HG02973 (cell line): Measurements from ENCODE around the gene ANXA7.

Source experiments
- ATAC-seq: cut with Tn5 transposase; IDR thresholded peaks from one replicate; pipeline ENCODE4 v1.9.1; 2021; ENCODE audit warnings: moderate library complexity; ENCODE audit not compliant: unreplicated experiment

Gene ANXA7

DNA sequence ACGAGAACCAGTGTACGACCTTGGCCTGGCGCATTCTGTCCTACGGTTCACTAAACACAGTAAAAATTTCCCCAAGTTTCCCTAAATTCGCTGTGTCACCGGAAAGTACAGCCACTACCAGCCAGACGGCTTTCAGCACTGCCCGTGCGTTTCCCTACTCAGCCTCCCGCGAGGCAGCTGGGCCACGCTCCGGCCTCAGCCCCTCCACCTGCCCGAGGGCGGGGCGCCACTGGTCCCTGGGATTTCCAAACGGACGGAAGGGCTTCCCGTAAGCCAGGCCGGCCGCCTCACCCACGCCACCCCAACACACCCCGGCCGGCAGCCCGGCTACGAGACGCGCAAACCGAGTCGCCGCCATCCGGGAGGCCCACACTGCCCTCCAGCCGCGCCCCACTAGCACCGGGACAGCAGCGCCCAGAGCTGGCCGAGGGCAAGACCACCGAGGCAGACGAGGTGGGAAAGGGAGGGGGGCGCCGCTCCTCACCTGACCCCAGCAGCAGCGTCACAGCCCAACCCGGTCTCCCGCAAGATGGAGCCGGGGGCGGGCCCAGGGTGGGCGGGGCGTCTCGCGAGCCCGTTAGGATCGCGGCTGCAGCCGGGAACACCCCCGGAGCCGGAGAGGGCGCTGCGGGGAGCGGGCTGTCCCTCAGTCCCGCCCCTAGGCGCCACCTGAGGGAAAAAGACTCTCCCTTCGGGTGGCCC is at the start of gene ANXA7:
ANXA7 (minus strand) TSS at position 531 of the 702 bp plus-strand sequence. CDS start 13,202 bp downstream, outside the sequence.
- peak; percentile 86 for ATAC-seq

DNA sequence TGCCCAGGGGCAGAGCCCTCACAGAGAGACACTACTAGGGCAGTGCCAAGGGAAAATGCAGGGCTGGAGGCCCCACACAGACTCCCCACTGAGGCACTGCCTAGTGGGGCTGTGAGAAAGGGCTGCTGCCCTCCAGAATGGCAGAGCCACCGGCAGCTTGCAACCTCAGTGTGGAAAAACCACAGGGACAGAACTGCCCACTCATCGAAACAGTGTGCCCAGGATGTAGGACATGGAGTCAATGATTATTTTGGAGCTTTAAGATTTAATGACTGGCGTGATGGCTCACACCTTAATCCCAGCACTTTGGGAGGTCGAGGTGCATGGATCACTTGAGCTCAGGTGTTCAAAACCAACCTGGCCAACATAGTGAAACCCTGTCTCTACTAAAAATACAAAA is 47.0 kb upstream of the ANXA7 start:
- no peak for ATAC-seq

DNA sequence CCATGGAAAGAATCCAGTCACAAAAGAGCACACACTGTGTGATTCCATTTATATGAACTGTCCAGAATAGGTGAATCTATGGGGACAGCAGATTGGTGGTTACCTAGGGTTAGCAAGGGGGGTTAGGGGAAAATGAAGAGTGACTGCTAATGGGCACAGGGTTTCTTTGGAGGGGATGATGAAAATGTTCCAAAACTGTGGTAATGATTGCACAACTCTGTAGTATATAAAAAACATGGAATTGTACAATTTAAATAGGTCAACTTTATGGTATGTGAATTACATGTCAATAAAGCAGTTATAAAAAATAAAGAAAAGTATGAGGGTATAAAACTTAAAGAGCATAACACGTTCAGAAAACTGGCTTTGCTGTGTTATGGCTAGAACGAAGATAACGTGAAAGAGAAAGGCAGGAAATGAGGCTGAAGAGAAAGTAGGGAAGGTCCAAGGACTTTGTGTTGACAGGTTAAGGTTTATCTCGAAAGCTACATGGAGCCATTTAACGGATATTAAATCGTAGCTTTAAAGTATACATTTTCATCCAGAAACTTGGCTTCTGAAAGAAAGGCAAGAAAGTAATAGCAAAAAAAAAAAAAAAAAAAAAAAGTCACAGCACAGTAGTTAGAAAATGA is 45.9 kb upstream of the ANXA7 start:
- no peak for ATAC-seq

DNA sequence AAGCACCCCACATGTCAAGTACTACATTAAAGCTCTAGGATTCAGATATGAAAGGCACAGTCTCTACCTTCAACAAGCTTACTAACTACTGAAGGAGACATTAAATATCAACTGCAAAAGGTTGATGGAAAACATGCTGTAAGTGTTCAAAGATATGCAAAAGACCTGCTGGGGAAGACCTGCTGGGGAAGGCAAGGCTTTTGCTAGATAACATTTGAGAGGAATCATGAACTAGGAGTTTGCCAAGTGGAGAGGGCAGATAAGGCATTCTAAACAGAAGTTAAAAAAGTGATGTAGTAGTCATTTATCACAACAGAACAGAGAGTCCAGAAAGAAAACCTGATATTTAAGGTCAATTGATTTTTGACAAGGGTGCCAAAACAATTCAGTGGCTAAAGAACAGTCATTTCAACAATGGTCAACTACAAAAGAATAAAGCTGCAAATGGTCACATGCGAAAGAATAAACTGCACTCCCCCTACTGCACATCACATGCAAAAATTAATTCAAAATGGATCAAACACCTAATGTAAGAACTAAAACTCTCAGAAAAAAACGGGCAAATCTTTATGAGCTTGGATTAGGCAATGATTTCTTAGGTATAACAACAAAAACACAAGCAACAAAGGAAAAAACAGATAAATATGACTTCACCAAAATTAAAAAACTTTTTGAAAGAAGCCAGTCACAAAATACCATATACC is 42.5 kb upstream of the ANXA7 start:
- ATAC-seq = no peak

DNA sequence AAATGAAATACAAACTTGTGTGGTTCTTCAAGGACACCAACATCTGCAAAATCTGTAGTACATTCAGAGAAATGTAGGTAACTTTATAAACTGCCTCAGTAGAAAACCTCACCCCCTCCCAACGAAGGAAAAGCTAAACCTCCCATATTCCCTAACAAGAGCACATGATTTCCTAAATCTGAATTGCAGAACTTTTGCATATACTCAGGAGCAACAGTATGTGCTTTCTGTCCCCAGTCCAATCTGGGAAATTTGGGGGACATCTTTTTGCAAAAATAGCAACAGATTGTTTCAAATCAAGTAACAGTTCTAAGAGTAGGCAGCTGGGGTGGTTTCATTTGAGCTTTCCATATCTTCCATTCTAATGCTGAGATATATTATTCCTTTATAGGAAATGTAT is 35.3 kb upstream of the ANXA7 start:
- ATAC-seq = no peak

DNA sequence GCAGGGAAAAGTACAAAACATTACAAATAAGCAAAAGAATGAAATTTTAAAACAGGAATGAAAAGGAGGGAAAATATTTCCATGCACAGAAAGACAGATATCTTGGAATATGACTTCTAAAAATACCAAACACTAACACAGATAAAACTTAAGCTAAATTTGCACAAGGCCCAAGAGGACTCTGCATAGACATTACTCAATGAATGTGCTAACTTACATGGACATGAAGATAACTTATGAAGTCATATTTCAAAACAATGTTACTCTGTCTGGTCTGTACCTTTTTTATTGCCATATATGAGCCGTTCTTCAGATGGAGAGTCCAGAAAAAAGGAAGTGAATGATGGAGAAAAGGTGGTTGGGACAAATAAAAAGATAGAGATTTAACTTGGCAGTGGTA is 34.5 kb upstream of the ANXA7 start:
- ATAC-seq = no peak

DNA sequence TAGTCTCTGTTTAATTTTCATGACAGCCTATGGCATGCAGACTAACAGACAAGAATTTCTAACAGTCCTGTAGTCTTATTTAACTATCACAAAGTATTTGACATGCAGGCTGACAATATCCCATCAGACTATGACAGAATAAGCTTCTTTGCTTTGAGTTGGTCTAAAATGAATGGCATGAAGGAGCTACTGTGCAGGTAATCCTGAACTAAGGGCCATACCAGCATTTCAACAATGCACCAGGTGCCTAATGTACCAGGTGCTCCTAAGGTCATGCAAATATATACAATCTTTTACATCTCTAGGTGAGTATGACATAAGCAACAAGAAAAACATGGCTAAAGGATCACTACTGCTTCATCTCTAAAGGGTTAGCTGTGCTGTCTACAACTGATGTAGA is 33.1 kb upstream of the ANXA7 start:
- ATAC-seq = no peak

DNA sequence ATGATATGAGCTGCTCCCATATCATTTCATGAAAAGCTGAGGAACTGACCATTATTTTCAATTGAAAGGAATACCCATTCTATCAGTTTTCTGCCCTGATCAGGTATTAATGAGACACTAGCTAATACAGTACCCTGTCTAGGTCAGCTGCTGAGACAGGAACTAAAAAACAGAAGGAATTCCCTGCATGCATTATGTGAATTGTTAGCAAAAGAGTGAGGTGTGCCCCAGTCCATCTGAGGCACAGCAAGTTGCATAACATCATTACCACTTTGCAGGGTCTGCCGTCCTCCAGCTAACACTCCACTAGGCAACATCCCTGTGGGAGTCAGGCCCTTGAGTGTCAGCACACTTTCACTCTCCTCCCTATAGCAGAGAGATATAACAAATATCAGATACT is 30.6 kb upstream of the ANXA7 start:
- no peak for ATAC-seq

DNA sequence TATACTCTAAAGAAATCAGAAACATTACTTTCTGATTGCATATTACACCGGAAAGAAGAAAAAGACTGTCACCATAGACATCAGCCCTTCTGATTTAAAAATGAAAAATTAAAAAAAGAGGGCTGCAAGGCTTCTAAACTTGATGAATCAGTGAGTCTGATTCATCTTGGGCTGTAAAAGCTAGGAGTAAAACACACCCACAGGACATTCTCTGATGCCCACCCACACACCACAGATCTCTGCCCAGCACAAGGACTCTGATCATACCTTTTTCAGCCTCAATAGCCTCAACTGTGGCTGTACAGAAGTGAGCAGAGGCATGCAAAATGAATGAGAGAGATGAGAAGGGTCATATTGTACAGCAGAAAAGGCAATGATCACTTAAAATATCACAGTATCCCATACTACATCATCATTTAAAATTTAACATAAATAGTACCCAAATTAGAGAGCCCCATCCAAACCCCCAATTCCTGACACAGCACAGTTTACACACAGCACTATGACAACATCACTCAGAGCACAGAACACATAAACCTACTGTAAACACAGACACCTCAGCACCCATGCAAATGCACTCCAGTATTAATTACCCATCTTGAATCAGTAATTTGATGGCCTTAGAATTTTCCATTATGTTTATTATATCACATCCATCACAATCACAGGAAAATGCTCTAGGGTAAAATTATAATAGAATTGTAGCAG is 25.9 kb upstream of the ANXA7 start:
- no peak for ATAC-seq

DNA sequence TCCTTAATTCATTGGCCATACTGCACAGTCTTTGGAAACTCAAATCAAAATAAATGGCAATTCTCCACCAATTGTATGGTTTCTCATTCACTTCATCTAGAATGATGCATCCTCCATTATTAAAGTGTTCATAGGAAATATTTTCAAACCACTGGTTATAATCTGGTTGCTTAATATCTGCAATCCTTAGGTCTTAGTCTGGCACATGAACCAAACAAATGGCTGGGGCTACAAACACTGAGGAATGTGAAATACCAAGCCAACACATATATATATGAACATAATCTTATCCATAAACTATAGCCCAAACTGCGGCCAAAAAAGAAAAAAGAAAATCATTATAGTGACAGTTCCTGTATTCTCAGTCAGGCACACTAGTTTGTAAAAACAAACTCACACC is 25.2 kb upstream of the ANXA7 start:
- ATAC-seq = no peak

DNA sequence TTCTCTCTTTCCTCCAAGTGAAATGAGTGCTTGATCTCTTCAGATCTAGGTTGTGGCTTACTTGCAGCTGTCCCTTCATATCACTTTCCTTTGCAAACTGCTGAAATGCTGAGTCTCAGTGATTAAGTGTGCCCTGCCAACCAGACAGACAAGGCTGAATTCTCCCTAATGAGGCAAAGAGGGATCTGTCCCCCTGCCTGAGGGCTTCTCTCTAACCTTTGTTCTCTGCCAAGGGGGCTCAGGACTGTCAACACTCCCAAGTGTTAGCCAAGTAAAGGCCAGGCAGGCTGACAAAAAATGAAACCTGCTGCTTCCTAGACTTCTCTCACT is 19.6 kb upstream of the ANXA7 start, which contains the start of gene MSS51:
MSS51 (minus strand) TSS at position 24 of the 330 bp plus-strand sequence. CDS start 5,277 bp downstream, outside the sequence.
- ATAC-seq = no peak

DNA sequence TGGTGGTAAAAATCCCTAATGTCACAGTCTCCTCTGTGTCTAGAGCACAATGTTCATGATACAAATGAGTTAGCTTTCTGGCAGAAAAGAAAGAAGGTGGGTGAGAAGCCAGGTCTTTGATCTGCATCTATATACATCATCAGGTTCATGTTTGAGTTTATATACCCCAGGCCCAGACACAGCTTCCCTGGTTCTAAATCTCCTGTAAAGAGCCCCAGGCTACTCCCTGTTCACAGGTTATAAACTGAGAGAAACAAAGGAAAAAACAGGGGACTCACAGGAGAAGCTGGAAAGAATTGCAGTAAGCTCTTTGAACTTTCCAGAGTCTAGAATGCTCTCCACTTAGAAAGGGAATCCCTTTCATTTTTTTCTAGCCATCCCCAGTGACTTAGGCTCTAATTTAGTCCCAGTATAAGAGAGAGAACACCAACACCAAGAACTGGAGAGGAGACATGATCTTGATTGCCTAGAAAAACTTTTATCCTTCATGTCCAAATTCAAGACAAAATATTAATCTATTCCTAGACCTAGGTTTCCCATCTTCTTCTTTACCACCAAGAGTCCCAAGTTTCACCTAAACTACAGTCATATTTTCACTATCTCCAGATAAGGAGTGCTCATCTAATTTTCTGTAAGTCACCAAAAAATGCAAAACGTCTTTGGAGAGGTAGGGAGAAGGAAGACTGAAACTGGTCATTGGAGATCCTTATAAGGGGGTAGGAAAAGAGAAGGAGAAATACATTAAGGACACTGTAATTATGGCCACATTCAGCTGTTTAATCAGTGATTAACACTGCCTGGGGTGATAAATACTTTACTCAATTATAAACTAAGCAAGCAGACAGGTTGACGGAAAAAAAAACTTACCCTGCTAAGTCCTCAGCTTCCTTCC is 19.0 kb upstream of the ANXA7 start:
- ATAC-seq = no peak

DNA sequence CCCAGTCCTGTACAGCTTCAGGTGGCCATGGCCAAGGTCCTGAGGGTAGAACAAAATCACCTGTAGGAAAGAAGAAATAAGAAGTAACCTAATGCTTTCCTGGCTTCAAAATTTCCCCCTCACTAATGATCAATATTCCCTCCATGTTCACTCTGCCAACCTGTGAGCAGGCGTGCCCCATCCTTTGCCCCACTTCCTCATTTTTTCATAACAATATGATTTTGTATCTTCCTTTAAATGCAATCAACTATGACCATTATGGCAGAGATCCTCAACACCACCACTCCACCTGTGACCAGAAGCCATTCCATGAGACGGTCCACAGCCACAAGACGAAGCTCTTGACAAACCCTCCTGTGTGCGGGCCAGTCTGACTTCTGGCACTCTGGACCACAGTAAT is 12.5 kb upstream of the ANXA7 start:
- ATAC-seq = no peak

DNA sequence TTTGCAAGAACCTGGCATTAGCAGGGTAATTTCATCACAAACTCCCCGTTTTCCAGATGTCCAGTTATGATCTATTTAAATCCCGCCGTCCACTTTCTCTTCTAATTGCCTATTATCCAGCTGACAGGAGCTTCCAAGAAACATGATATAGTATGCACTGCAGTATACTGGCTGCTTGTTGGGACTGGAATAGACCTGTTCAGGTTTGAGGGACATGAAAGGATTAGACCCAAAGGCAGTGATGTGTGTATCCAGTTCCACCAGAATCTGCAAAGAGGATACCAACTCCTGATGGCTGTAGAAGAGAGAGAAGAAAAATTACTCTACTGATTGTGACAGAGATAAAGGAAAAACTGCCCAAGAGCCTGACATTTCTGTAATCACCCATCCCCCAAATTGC is 10.6 kb upstream of the ANXA7 start:
- no peak for ATAC-seq

DNA sequence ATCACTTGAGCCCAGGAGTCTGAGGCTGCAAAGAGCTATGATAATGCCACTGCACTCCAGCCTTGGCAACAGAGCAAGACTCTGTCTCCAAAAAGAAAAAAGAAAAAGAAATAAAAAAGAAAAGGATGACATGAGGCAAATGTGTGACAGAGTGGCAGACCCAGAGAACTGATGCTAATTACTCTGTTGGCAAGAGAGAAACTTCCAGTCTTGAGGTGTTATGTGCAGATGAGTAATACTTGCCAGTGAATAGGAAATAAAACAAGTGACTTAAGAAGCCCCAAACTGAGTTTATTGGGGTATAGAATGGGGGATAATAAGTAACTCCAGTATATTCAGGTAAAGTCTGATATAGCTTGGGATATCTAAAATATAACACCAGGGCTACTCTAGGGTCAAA is 9.5 kb upstream of the ANXA7 start:
- ATAC-seq = no peak

DNA sequence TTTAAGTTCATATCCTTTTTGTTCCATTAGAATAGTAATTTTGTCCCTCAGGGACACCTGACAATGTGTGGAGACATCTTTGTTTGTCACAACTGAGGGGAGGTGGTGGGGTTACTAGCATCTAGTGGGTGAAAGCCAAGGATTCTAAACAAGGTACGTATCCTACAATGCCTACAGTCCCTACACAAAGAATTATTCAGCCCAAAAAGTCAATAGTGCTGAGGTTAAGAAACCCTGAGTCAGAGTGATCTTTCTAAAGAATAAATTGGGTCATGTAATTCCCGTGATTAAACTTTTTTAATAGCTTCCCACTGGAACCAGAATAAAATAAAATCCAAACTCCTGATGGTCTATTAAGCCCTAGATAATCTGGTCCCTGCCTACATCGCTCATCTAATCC is 2.7 kb upstream of the ANXA7 start:
- ATAC-seq = no peak

DNA sequence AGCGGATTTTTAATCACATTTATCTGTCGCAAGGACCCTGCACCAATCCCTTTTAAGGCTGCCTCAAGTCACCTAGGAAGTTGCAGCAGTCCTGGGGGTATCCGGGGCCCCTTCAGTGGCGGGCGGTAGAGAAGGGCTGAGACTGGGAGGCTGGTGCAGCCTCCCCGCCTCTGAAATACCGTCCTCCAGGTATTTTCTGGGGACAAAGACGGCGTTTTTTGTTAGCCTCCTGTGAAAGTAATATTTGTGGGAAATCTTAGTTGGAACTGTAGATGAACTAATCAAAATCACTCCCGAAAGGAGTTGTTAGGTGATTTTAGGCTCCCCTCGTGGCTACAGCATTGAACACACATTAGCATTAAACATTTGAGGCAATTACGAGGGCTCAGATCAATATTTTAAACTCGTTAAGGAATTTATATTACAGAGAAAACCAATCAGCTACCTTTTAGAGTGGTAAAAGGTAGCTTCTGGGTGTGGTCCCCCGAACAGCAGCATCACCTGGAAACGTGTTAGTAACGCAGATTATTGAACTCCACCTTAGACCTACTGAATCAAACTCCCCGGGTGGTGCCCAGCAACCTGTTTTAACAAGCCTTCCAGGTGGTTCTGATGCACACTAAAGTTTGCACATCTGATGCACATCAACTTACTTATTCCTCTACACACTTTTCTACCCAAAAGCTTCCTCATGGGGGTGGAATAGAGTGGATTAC is 530 bp upstream of the ANXA7 start:
- ATAC-seq = peak; percentile 27

DNA sequence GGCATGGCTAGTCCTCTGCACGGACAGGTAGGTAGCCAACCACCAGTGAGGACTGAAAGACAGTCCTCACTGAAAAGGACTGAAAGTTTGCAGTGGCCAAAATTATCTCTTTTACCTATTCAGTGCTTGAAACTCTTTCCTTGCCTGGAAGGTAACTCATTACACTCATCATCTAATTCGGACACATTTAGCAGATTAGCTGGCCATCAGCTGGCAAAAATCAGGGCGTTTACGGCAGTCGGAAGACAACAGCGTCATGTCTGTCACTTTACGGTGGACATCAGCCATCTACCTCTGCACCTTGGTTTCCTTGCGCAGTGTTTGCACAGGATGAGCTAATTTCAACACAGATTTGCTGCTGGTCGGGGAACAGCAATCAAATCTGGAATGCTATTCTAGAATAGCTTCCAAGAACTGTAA is 740 bp downstream of the ANXA7 start:
- ATAC-seq = peak; percentile 29

DNA sequence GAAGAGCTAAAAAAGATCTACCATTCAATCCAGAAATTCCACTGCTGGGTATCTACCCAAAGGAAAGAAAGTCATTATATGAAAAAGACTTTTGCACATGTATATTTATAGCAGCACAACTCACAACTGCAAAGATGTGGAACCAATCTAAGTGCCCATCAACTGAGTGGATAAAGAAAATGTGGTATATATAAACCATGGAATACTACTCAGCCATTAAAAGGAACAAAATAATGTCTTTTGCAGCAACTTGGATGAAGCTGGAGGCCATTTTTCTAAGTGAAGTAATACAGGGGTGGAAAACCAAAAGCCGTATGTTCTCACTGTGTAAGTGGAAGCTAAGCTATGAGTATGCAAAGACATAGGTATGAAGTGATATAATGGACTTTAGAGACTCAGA is 3.0 kb downstream of the ANXA7 start:
- ATAC-seq = no peak

DNA sequence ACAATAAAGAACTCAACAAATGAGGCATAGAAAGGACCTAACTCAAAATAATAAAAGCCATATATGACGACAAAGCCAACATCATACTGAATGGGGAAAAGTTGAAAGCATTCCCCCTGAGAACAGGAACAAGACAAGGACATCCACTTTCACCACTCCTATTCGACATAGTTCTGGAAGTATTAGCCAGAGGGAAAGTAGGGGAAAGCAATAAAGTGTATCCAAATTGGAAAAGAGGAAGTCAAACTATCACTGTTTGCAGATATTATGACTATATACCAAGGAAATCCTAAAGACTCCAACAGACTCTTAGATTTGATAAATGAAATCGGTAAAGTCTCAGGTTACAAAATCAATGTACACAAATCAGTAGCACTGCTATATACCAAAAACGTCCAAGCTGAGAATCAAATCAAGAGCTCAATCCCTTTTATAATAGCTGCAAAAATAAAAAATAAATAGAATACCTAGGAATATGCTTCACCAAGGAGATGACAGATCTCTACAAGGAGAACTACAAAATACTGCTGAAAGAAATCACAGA is 4.8 kb downstream of the ANXA7 start:
- ATAC-seq = no peak
